Parathyroid adenoma (tissue), 2 donors: ENCODE results near the gene SIGLEC9.
A peak's percentile ranks its signal among the peaks of the same experiment; 100 is the strongest.

Source experiments
- H2AFZ ChIP-seq: fragments of 300-600 bp; sonication (generic); one replicate; pipeline ENCODE4 v1.7.0; 2017; ENCODE audit warnings: antibody characterized with exemption, mild to moderate bottlenecking
- H3K27ac ChIP-seq: fragments of 300-600 bp; sonication (generic); one replicate; pipeline ENCODE4 v1.7.0; 2017
- H3K27me3 ChIP-seq: fragments of 300-600 bp; sonication (generic); one replicate; pipeline ENCODE4 v1.7.0; 2017; ENCODE audit warnings: low read length; ENCODE audit not compliant: control insufficient read depth, insufficient read depth
- H3K36me3 ChIP-seq: fragments of 300-600 bp; sonication (generic); one replicate; pipeline ENCODE4 v1.7.0; 2017; ENCODE audit warnings: low read length; ENCODE audit not compliant: control insufficient read depth, insufficient read depth
- H3K4me1 ChIP-seq: fragments of 300-600 bp; sonication (generic); one replicate; pipeline ENCODE4 v1.7.0; 2017; ENCODE audit warnings: control low read depth
- H3K4me2 ChIP-seq: fragments of 300-600 bp; sonication (generic); one replicate; pipeline ENCODE4 v1.7.0; 2017; ENCODE audit warnings: low read length
- H3K4me3 ChIP-seq: fragments of 300-600 bp; sonication (generic); one replicate; pipeline ENCODE4 v1.7.0; 2017; ENCODE audit warnings: low read depth, low read length
- H3K79me2 ChIP-seq: fragments of 300-600 bp; sonication (generic); one replicate; pipeline ENCODE4 v1.7.0; 2017; ENCODE audit warnings: control low read depth
- H3K9ac ChIP-seq: fragments of 300-600 bp; sonication (generic); one replicate; pipeline ENCODE4 v1.7.0; 2017; ENCODE audit warnings: mild to moderate bottlenecking
- H3K9me3 ChIP-seq: fragments of 300-600 bp; sonication (generic); one replicate; pipeline ENCODE4 v1.7.0; 2017; ENCODE audit warnings: low read length; ENCODE audit not compliant: control insufficient read depth
- TF ChIP-seq, protein P1 (sequence below): fragments of 300-600 bp; sonication (generic); IDR thresholded peaks from one replicate; pipeline ENCODE4 v1.7.0; 2017; ENCODE audit warnings: antibody characterized with exemption, mild to moderate bottlenecking
- donor health status: primary hyperparathyroidism.

Gene SIGLEC9

DNA sequence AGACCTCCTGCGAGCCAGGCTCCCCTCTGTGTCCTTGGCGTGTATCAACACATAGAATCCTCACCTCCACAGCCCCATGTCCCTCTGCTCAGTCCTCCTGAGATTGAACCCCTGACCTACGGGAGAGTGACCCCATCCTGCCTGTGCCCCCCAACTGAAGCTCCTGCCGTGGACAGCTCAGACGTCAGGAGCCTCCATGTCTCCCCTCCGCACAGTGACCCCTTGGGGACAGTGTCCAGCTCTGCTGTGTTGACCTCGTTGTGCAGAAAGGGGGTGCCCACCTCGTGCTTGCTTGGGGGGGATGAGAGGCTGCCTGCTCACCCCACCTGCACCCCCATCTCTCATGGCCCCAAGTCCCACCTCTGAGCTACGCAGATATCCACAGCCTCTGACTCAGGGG lies 490 bp upstream of the SIGLEC9 start:
- Histone ChIP-seq H3K36me3 (no peaks in the 10 kb centered on the region), H3K27ac (peak overlapping the region; percentile 94), H3K4me1 (peaks cover 50% of the 10 kb centered on the region), H3K9ac (no peak overlapping the region), H3K4me3 (no peak overlapping the region), H2AFZ (peak overlapping the region; percentile 94), H3K4me2 (no peak overlapping the region), H3K79me2 (peaks cover 11% of the 10 kb centered on the region), H3K27me3 (no peaks in the 10 kb centered on the region), H3K9me3 (no peaks in the 10 kb centered on the region)
- TF ChIP-seq, protein P1, sequence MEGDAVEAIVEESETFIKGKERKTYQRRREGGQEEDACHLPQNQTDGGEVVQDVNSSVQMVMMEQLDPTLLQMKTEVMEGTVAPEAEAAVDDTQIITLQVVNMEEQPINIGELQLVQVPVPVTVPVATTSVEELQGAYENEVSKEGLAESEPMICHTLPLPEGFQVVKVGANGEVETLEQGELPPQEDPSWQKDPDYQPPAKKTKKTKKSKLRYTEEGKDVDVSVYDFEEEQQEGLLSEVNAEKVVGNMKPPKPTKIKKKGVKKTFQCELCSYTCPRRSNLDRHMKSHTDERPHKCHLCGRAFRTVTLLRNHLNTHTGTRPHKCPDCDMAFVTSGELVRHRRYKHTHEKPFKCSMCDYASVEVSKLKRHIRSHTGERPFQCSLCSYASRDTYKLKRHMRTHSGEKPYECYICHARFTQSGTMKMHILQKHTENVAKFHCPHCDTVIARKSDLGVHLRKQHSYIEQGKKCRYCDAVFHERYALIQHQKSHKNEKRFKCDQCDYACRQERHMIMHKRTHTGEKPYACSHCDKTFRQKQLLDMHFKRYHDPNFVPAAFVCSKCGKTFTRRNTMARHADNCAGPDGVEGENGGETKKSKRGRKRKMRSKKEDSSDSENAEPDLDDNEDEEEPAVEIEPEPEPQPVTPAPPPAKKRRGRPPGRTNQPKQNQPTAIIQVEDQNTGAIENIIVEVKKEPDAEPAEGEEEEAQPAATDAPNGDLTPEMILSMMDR: no peak

DNA sequence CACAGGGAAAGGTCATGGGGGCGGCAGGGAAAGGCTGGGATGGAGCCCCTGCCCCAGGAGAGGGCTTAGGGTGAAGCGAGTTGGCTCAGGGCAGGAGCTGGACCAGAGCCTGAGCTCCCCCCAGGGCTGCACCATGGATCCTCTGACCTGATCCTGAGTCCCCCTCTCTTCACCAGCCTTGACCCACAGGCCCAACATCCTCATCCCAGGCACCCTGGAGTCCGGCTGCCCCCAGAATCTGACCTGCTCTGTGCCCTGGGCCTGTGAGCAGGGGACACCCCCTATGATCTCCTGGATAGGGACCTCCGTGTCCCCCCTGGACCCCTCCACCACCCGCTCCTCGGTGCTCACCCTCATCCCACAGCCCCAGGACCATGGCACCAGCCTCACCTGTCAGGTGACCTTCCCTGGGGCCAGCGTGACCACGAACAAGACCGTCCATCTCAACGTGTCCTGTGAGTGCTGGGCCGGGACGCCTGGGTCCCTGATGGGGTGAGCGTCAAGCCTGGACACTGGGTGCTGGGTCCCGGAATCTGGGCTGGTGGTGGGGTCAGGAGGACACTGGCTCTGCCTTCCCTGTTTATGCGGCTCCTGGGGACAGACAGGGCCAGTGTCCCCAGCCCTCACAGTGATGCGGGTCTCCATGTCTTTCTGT lies 842 bp downstream of the SIGLEC9 start:
- Histone ChIP-seq H3K4me2 (peak overlapping the region; percentile 22), H3K27ac (peak overlapping the region; percentile 94)

DNA sequence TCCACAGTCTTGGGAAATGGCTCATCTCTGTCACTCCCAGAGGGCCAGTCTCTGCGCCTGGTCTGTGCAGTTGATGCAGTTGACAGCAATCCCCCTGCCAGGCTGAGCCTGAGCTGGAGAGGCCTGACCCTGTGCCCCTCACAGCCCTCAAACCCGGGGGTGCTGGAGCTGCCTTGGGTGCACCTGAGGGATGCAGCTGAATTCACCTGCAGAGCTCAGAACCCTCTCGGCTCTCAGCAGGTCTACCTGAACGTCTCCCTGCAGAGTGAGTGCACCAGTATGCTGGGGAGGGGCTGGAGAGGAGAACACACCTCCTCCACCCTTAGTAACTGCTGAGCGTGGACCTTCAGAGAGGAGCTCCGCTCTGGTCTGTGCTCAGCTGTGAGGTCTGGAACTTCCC lies 2.3 kb downstream of the SIGLEC9 start:
- no peak overlapping the region for H3K4me3 ChIP-seq
- H3K36me3 ChIP-seq: no peaks in the 10 kb centered on the region
- H3K9ac ChIP-seq: no peak overlapping the region
- TF ChIP-seq, protein P1: no peak
- peak overlapping the region; percentile 94 for H3K27ac ChIP-seq
- H2AFZ ChIP-seq: peak overlapping the region; percentile 63
- H3K4me1 ChIP-seq: peaks cover 67% of the 10 kb centered on the region
- H3K4me2 ChIP-seq: no peak overlapping the region
- H3K27me3 ChIP-seq: no peaks in the 10 kb centered on the region
- no peaks in the 10 kb centered on the region for H3K9me3 ChIP-seq
- H3K79me2 ChIP-seq: peaks cover 11% of the 10 kb centered on the region

More for the DNA sequence above, 842 bp downstream of the SIGLEC9 start:
- Histone ChIP-seq H3K4me3 (no peak overlapping the region), H3K27me3 (no peaks in the 10 kb centered on the region), H2AFZ (peak overlapping the region; percentile 94), H3K4me1 (peaks cover 59% of the 10 kb centered on the region), H3K9ac (peak overlapping the region; percentile 21), H3K79me2 (peaks cover 11% of the 10 kb centered on the region), H3K9me3 (no peaks in the 10 kb centered on the region), H3K36me3 (no peaks in the 10 kb centered on the region)
- TF ChIP-seq, protein P1: no peak

DNA sequence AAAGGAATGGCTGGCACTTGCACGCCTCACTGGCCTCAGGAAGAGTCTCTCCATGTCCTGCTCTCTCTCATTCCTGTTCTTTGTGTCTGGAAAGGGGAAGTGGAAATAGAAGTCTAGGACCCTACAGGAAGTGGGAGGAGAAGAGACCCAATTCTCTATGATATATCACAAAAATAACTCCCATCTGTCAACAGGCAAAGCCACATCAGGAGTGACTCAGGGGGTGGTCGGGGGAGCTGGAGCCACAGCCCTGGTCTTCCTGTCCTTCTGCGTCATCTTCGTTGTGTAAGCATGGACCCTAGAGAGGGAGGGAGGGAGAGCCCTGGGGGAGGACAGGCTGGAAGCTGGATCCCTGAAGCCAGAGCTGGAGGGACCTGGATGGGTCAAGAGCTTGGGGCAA lies 3.0 kb downstream of the SIGLEC9 start:
- H3K4me3 ChIP-seq: no peak overlapping the region
- H3K27me3 ChIP-seq: no peaks in the 10 kb centered on the region
- H3K4me2 ChIP-seq: no peak overlapping the region
- H3K27ac ChIP-seq: peak overlapping the region; percentile 94
- peaks cover 11% of the 10 kb centered on the region for H3K79me2 ChIP-seq
- H3K36me3 ChIP-seq: no peaks in the 10 kb centered on the region
- peaks cover 70% of the 10 kb centered on the region for H3K4me1 ChIP-seq
- no peak overlapping the region for H3K9ac ChIP-seq
- TF ChIP-seq, protein P1: no peak
- H2AFZ ChIP-seq: no peak overlapping the region
- H3K9me3 ChIP-seq: no peaks in the 10 kb centered on the region

DNA sequence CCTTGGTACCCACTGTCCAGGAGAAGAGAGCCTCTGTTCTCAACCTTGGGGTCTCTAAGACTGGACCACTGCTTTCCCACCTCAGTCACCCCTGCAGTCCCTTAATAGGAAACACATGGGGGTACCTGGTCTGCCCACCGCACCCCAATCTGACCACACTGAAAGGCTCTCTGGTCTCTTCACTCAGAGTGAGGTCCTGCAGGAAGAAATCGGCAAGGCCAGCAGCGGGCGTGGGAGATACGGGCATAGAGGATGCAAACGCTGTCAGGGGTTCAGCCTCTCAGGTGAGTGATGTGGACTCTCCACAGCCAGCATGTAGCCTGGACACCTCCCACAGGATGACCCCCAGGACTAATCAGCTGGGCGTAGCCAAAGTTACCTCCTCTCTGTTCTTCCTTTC lies 3.5 kb downstream of the SIGLEC9 start:
- Histone ChIP-seq H3K9ac (no peak overlapping the region), H3K4me1 (peaks cover 70% of the 10 kb centered on the region), H3K9me3 (no peaks in the 10 kb centered on the region), H3K4me2 (no peak overlapping the region), H3K36me3 (no peaks in the 10 kb centered on the region), H3K27ac (peak overlapping the region; percentile 94), H2AFZ (peak overlapping the region; percentile 77), H3K4me3 (no peak overlapping the region), H3K27me3 (no peaks in the 10 kb centered on the region), H3K79me2 (peaks cover 11% of the 10 kb centered on the region)
- TF ChIP-seq, protein P1: no peak
